A673 (cell line): ENCODE data around the gene KREMEN1. TPM values are rescaled to one million over a fixed set of nuclear protein-coding genes. Genes with fewer than 3 reads are reported as not detected.
A peak's percentile ranks its signal among the peaks of the same experiment; 100 is the strongest.

ENCODE experiments used
- BruUV-seq: library from RNA; stranded (reverse); fragments of 400-500 nt; replicated peaks from 2 replicates; lab custom pipeline; 2021; lab: Mats Ljungman, UMichigan
- CTCF ChIA-PET: fragments of 300-600 bp; sonication (Branson Sonifier 250); formaldehyde crosslinking; loops from one replicate; lab custom pipeline; 2022; ENCODE audit warnings: antibody characterized with exemption; lab: Charles Lee
- POLR2A ChIA-PET: fragments of 300-600 bp; sonication (Branson Sonifier 250); formaldehyde crosslinking; loops from one replicate; lab custom pipeline; 2022; ENCODE audit warnings: antibody characterized with exemption; ENCODE audit not compliant: low non-redundant PET; lab: Charles Lee
- DNase-seq: peaks from one replicate; pipeline ENCODE4 v3.0.0-alpha.2; 2015; ENCODE audit warnings: low spot score
- H3K27ac ChIP-seq: fragments of 200-600 bp; sonication (generic); 2 replicates; pipeline ENCODE4 v1.5.1; 2016; ENCODE audit warnings: mixed run types, low read depth, mild to moderate bottlenecking, mixed read lengths, antibody characterized with exemption, low read length; ENCODE audit not compliant: poor library complexity, severe bottlenecking
- H3K27me3 ChIP-seq: fragments of 200-600 bp; sonication (generic); replicated peaks from 2 replicates; pipeline ENCODE4 v1.6.1; 2017; ENCODE audit warnings: mixed run types, low read depth, mild to moderate bottlenecking, mixed read lengths, antibody characterized with exemption, low read length; ENCODE audit not compliant: insufficient read depth, poor library complexity
- H3K36me3 ChIP-seq: fragments of 200-600 bp; sonication (generic); 2 replicates; pipeline ENCODE4 v1.6.1; 2016; ENCODE audit warnings: mixed run types, mild to moderate bottlenecking, mixed read lengths, antibody characterized with exemption, low read length; ENCODE audit not compliant: insufficient read depth, poor library complexity, severe bottlenecking
- H3K4me1 ChIP-seq: fragments of 200-600 bp; sonication (generic); 2 replicates; pipeline ENCODE4 v1.6.1; 2017; ENCODE audit warnings: mixed run types, mild to moderate bottlenecking, mixed read lengths, antibody characterized with exemption, low read length; ENCODE audit not compliant: insufficient read depth, poor library complexity, severe bottlenecking
- H3K4me3 ChIP-seq: fragments of 200-600 bp; sonication (generic); 2 replicates; pipeline ENCODE4 v1.5.1; 2016; ENCODE audit warnings: low read depth, mixed run types, mild to moderate bottlenecking, mixed read lengths, low read length; ENCODE audit not compliant: poor library complexity, severe bottlenecking
- H3K9me3 ChIP-seq: fragments of 200-600 bp; sonication (generic); 2 replicates; pipeline ENCODE4 v1.6.1; 2016; ENCODE audit warnings: mixed run types, low read depth, mild to moderate bottlenecking, mixed read lengths, antibody characterized with exemption, low read length; ENCODE audit not compliant: poor library complexity, severe bottlenecking
- EZH2 ChIP-seq: fragments of 200-600 bp; sonication (generic); IDR thresholded peaks from 2 replicates; pipeline ENCODE4 v1.6.1; 2017; ENCODE audit warnings: borderline replicate concordance, low read depth, mild to moderate bottlenecking, mixed read lengths, antibody characterized with exemption, low read length; ENCODE audit not compliant: poor library complexity, severe bottlenecking
- intact Hi-C: fragments of 100-400 bp; cut with micrococcal nuclease; formaldehyde crosslinking; loops from one replicate; pipeline ENCODE4 v1.10.0; 2022; ENCODE audit not compliant: unreplicated experiment
- total RNA-seq: library from RNA; stranded (reverse); gene quantifications from 2 replicates; pipeline ENCODE4 v1.2.3, GENCODE V29; 2021
- TF ChIP-seq, protein P1 (sequence below): fragments of 300-800, 200-600 bp; sonication (generic); conservative IDR thresholded peaks from 2 replicates; pipeline ENCODE4 v1.5.1; 2017; ENCODE audit warnings: low read depth, mild to moderate bottlenecking, antibody characterized with exemption, low read length, moderate library complexity, mixed read lengths

KREMEN1 gene
- total RNA-seq, 1 experiment from 2014 or later, result 4.2 TPM

- DNase-seq, result peak; percentile 84
- intact Hi-C loops, result loop anchor here (10.0 kb wide), 1 partner anchor 82 kb away; no protein-coding TSS in a partner anchor
- no peaks in the 10 kb centered on the region for H3K36me3 ChIP-seq
- peak overlapping the region; percentile 71 for H3K4me3 ChIP-seq
- H3K27ac ChIP-seq, result no peak overlapping the region
- BruUV-seq, result no TSS peak
- ChIA-PET CTCF (interaction anchor here (0.6 kb wide), 3 partner anchors 18 to 286 kb away, joined by 3 to 7 read pairs (median 3); no protein-coding TSS in a partner anchor), POLR2A (no interaction called here)
- H3K27me3 ChIP-seq, result no peaks in the 10 kb centered on the region
- H3K4me1 ChIP-seq, result peaks cover 6% of the 10 kb centered on the region
- TF ChIP-seq, protein P1, sequence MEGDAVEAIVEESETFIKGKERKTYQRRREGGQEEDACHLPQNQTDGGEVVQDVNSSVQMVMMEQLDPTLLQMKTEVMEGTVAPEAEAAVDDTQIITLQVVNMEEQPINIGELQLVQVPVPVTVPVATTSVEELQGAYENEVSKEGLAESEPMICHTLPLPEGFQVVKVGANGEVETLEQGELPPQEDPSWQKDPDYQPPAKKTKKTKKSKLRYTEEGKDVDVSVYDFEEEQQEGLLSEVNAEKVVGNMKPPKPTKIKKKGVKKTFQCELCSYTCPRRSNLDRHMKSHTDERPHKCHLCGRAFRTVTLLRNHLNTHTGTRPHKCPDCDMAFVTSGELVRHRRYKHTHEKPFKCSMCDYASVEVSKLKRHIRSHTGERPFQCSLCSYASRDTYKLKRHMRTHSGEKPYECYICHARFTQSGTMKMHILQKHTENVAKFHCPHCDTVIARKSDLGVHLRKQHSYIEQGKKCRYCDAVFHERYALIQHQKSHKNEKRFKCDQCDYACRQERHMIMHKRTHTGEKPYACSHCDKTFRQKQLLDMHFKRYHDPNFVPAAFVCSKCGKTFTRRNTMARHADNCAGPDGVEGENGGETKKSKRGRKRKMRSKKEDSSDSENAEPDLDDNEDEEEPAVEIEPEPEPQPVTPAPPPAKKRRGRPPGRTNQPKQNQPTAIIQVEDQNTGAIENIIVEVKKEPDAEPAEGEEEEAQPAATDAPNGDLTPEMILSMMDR, result no peak
- no peak for TF ChIP-seq EZH2
- no peaks in the 10 kb centered on the region for H3K9me3 ChIP-seq
Measured at GRCh38 chr22:29072193-29072978, 449 bp upstream of the KREMEN1 start.

GRCh38 chr22:29073618-29074275 lies 912 bp downstream of the KREMEN1 start:
- Histone ChIP-seq H3K9me3 (no peaks in the 10 kb centered on the region), H3K4me3 (peak overlapping the region; percentile 71), H3K27me3 (no peaks in the 10 kb centered on the region), H3K4me1 (peaks cover 16% of the 10 kb centered on the region), H3K36me3 (no peaks in the 10 kb centered on the region), H3K27ac (no peak overlapping the region)
- DNase-seq, result peak; percentile 49
- intact Hi-C loops, result loop anchor here (10.0 kb wide), 1 partner anchor 81 kb away; no protein-coding TSS in a partner anchor
- ChIA-PET POLR2A (no interaction called here), CTCF (no interaction called here)
- BruUV-seq, result no TSS peak
- no peak for TF ChIP-seq EZH2
- TF ChIP-seq, protein P1, result no peak

DNA sequence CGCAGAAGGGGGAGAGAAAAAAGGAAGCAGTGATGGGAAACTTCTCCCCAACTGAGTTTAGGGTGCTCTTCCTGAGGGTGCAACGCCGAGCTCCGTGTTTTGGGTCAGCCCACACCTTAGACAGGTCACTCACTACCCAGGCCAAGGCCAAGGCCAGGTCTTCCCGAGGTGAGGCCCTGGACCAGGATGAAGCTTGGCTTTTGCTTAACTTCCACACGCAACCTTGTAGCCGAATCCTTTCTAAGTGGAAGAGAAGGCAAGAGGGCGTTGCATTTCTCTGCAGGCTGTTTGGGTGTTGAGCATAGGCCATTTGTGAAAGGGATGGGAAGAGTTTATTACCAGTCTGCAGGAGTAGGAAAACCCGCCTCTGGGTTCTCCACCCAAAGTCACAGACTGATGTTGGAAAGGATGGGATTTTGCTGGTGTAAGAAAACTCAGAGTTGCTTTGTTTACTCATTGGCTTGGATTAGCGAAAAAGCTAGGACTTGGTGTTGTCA lies 1.5 kb downstream of the KREMEN1 start:
- TF ChIP-seq, protein P1, result no peak
- no peak for TF ChIP-seq EZH2
- BruUV-seq, result no TSS peak
- Histone ChIP-seq H3K27ac (no peak overlapping the region), H3K4me3 (peak overlapping the region; percentile 71), H3K4me1 (peaks cover 22% of the 10 kb centered on the region), H3K36me3 (no peaks in the 10 kb centered on the region), H3K9me3 (no peaks in the 10 kb centered on the region), H3K27me3 (no peaks in the 10 kb centered on the region)
- POLR2A ChIA-PET, result no interaction called here
- intact Hi-C loops, result loop anchor here (10.0 kb wide), 1 partner anchor 80 kb away; no protein-coding TSS in a partner anchor
- CTCF ChIA-PET, result no interaction called here
- DNase-seq, result no peak
